MCF 10A (cell line): ENCODE measurements around the gene BRF1. TPM values are rescaled to one million over a fixed set of nuclear protein-coding genes. Genes with fewer than 3 reads are reported as not detected.

Experiments
- BruUV-seq: library from RNA; stranded (reverse); fragments of 400-500 nt; replicated peaks from 2 replicates; lab custom pipeline; 2021; lab: Mats Ljungman, UMichigan
- CTCF ChIA-PET: fragments of 300-600 bp; sonication (Branson Sonifier 250); formaldehyde crosslinking; extraction: SDS; loops from one replicate; lab custom pipeline; 2021; ENCODE audit warnings: antibody characterized with exemption, inconsistent platforms; lab: Yijun Ruan, JAX
- POLR2A ChIA-PET: fragments of 300-600, 350-650 bp; sonication (Branson Sonifier 250); formaldehyde crosslinking; extraction: SDS; loops from one replicate; lab custom pipeline; 2020; ENCODE audit warnings: antibody characterized with exemption, inconsistent platforms; lab: Yijun Ruan, JAX
- DNase-seq: peaks from one replicate; pipeline ENCODE4 v3.0.0-alpha.2; 2018; ENCODE audit not compliant: unreplicated experiment
- H3K27ac Mint-ChIP-seq: one replicate; pipeline ENCODE4 v1.8.0; 2022; ENCODE audit warnings: mild to moderate bottlenecking, low read depth, mixed read lengths; ENCODE audit not compliant: unreplicated experiment
- H3K27me3 Mint-ChIP-seq: one replicate; pipeline ENCODE4 v1.8.0; 2022; ENCODE audit warnings: mixed read lengths; ENCODE audit not compliant: insufficient read depth, unreplicated experiment
- H3K36me3 Mint-ChIP-seq: one replicate; pipeline ENCODE4 v1.8.0; 2022; ENCODE audit warnings: mild to moderate bottlenecking, moderate library complexity, mixed read lengths; ENCODE audit not compliant: insufficient read depth, unreplicated experiment
- H3K4me1 Mint-ChIP-seq: one replicate; pipeline ENCODE4 v1.8.0; 2022; ENCODE audit warnings: mixed read lengths; ENCODE audit not compliant: insufficient read depth, unreplicated experiment
- H3K4me3 Mint-ChIP-seq: one replicate; pipeline ENCODE4 v1.8.0; 2022; ENCODE audit warnings: mild to moderate bottlenecking, moderate library complexity, mixed read lengths; ENCODE audit not compliant: unreplicated experiment
- H3K9me3 Mint-ChIP-seq: one replicate; pipeline ENCODE4 v1.8.0; 2022; ENCODE audit warnings: mixed read lengths; ENCODE audit not compliant: unreplicated experiment
- intact Hi-C: fragments of 100-400 bp; cut with micrococcal nuclease; formaldehyde crosslinking; loops from 2 replicates; pipeline ENCODE4 v1.14.1; 2022
- total RNA-seq: library from RNA; stranded (reverse); gene quantifications from 2 replicates; pipeline ENCODE4 v1.2.3, GENCODE V29; 2022
- TF ChIP-seq, protein P1 (sequence below): fragments of 200-600 bp; IDR thresholded peaks from one replicate; pipeline ENCODE4 v1.8.0; 2022; ENCODE audit warnings: antibody characterized with exemption, mild to moderate bottlenecking; ENCODE audit not compliant: unreplicated experiment

Gene BRF1
- total RNA-seq, 1 experiment from 2014 or later, result 30.7 TPM

DNA sequence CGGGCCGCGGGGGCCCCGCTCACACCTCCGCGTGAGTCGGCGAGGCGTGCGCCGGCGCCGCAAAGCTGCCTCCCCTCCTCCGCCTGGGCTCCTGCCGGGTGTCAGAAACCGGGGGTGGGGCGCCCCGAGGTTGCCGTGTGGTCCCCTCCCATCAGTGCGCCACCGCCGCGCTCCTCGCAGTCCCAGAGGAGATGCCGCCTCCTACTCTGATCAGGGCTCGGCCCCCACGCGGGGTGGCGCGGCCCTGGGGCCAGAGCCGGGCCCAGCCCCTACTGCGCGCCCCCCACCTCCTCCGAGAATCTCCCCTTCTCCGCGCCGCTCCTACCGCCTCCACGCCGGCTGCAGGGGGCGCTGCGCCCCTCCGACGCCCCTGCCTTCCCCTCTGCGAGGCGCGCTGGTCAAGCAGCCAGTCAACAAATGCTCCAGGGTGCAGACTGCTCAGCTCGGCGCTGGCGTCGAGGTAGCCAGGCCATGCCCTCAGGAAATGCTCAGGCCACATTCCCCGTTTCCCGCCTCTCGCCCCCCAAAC is 131.8 kb downstream of the BRF1 start:
- POLR2A ChIA-PET, result interaction anchor here (0.6 to 7.2 kb wide), 7 partner anchors 12 to 416 kb away, joined by 3 to 79 read pairs (median 3); partner anchors contain the start of genes NUDT14, PACS2 and SIVA1

GRCh38 chr14:105168496-105168978 is 132.3 kb downstream of the BRF1 start, which contains the start of gene JAG2:
JAG2 (minus strand) TSS chr14:105168776; CDS start chr14:105168420, 356 bp downstream.
- Mint-ChIP-seq H3K9me3 (no peaks in the 10 kb centered on the region), H3K27ac (no peak within 1 kb of the TSS), H3K27me3 (no peaks in the 10 kb centered on the region), H3K36me3 (peaks cover 7% of the 10 kb centered on the region), H3K4me3 (peak within 1 kb of the TSS; percentile 70), H3K4me1 (peaks cover 12% of the 10 kb centered on the region)
- TF ChIP-seq, protein P1, sequence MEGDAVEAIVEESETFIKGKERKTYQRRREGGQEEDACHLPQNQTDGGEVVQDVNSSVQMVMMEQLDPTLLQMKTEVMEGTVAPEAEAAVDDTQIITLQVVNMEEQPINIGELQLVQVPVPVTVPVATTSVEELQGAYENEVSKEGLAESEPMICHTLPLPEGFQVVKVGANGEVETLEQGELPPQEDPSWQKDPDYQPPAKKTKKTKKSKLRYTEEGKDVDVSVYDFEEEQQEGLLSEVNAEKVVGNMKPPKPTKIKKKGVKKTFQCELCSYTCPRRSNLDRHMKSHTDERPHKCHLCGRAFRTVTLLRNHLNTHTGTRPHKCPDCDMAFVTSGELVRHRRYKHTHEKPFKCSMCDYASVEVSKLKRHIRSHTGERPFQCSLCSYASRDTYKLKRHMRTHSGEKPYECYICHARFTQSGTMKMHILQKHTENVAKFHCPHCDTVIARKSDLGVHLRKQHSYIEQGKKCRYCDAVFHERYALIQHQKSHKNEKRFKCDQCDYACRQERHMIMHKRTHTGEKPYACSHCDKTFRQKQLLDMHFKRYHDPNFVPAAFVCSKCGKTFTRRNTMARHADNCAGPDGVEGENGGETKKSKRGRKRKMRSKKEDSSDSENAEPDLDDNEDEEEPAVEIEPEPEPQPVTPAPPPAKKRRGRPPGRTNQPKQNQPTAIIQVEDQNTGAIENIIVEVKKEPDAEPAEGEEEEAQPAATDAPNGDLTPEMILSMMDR, result no peak
- intact Hi-C loops, result no loop called here
- DNase-seq, result peak; percentile 63
- no TSS peak for BruUV-seq
- POLR2A ChIA-PET, result interaction anchor here (0.7 to 7.2 kb wide), 6 partner anchors 13 to 416 kb away, joined by 3 to 79 read pairs (median 3); partner anchors contain the start of genes NUDT14, PACS2 and SIVA1
- CTCF ChIA-PET, result interaction anchor here (0.8 to 4.0 kb wide), 3 partner anchors 19 to 183 kb away, joined by 3 to 32 read pairs (median 4); no protein-coding TSS in a partner anchor

More for the DNA sequence above, 131.8 kb downstream of the BRF1 start:
- Mint-ChIP-seq H3K27me3 (no peaks in the 10 kb centered on the region), H3K4me1 (peaks cover 12% of the 10 kb centered on the region), H3K36me3 (peaks cover 7% of the 10 kb centered on the region), H3K27ac (no peak overlapping the region), H3K4me3 (peak overlapping the region; percentile 70), H3K9me3 (no peaks in the 10 kb centered on the region)
- DNase-seq, result no peak
- BruUV-seq, result no TSS peak
- intact Hi-C loops, result no loop called here
- TF ChIP-seq, protein P1, result peak; percentile 20
- CTCF ChIA-PET, result interaction anchor here (0.5 to 1.3 kb wide), 5 partner anchors 11 to 183 kb away, joined by 3 to 6 read pairs (median 4); partner anchors contain the start of gene NUDT14

GRCh38 chr14:105168093-105168420 is 132.7 kb downstream of the BRF1 start:
- intact Hi-C loops, result no loop called here
- H3K27me3 Mint-ChIP-seq, result no peaks in the 10 kb centered on the region
- H3K27ac Mint-ChIP-seq, result no peak overlapping the region
- H3K36me3 Mint-ChIP-seq, result peaks cover 7% of the 10 kb centered on the region
- H3K4me1 Mint-ChIP-seq, result peaks cover 12% of the 10 kb centered on the region
- H3K9me3 Mint-ChIP-seq, result no peaks in the 10 kb centered on the region
- TF ChIP-seq, protein P1, result no peak
- ChIA-PET CTCF (interaction anchor here (0.7 to 4.0 kb wide), 3 partner anchors 12 to 77 kb away, joined by 3 to 32 read pairs (median 4); no protein-coding TSS in a partner anchor), POLR2A (interaction anchor here (0.6 to 7.2 kb wide), 6 partner anchors 13 to 194 kb away, joined by 3 to 79 read pairs (median 4); partner anchors contain the start of gene NUDT14)
- no peak for DNase-seq
- no TSS peak for BruUV-seq
- peak overlapping the region; percentile 66 for H3K4me3 Mint-ChIP-seq
